Measurements from ENCODE around the gene RAPGEF1.

- TF ChIP-seq, protein P1, sequence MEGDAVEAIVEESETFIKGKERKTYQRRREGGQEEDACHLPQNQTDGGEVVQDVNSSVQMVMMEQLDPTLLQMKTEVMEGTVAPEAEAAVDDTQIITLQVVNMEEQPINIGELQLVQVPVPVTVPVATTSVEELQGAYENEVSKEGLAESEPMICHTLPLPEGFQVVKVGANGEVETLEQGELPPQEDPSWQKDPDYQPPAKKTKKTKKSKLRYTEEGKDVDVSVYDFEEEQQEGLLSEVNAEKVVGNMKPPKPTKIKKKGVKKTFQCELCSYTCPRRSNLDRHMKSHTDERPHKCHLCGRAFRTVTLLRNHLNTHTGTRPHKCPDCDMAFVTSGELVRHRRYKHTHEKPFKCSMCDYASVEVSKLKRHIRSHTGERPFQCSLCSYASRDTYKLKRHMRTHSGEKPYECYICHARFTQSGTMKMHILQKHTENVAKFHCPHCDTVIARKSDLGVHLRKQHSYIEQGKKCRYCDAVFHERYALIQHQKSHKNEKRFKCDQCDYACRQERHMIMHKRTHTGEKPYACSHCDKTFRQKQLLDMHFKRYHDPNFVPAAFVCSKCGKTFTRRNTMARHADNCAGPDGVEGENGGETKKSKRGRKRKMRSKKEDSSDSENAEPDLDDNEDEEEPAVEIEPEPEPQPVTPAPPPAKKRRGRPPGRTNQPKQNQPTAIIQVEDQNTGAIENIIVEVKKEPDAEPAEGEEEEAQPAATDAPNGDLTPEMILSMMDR (IDR thresholded peaks at IDR 0.05): no peak
- no peak for TF ChIP-seq POLR2A (IDR thresholded peaks at IDR 0.05)
These were observed 155.9 kb downstream of the RAPGEF1 start for GRCh38 chr9:131583836-131584555.

All from testis (tissue), 2 donors.